Neural progenitor cell (in vitro differentiated cells): ENCODE data around the gene SLX4. TPM values are rescaled to one million over a fixed set of nuclear protein-coding genes. Genes with fewer than 3 reads are reported as not detected.

ENCODE experiments used
- DNase-seq: peaks from one replicate; pipeline ENCODE4 v3.0.0-alpha.2; 2016; ENCODE audit warnings: low spot score
- H2AFZ ChIP-seq: fragments of 200-600 bp; sonication (generic); replicated peaks from 2 replicates; pipeline ENCODE4 v1.6.1; 2016; ENCODE audit warnings: antibody characterized with exemption
- H3F3A ChIP-seq: fragments of 200-600 bp; sonication (generic); 2 replicates; pipeline ENCODE4 v1.6.1; 2016; ENCODE audit warnings: antibody characterized with exemption, low read depth
- H3K27ac ChIP-seq: fragments of 200-600 bp; sonication (generic); 2 replicates; pipeline ENCODE4 v1.5.1; 2016; ENCODE audit warnings: mild to moderate bottlenecking
- H3K27me3 ChIP-seq: fragments of 200-600 bp; sonication (generic); 2 replicates; pipeline ENCODE4 v1.6.1; 2016; ENCODE audit warnings: mild to moderate bottlenecking, moderate library complexity
- H3K36me3 ChIP-seq: fragments of 200-600 bp; sonication (generic); 2 replicates; pipeline ENCODE4 v1.5.1; 2016
- H3K4me1 ChIP-seq: fragments of 200-600 bp; sonication (generic); 2 replicates; pipeline ENCODE4 v1.6.1; 2016; ENCODE audit warnings: mixed run types
- H3K4me2 ChIP-seq: fragments of 200-600 bp; sonication (generic); 2 replicates; pipeline ENCODE4 v1.6.1; 2016
- H3K4me3 ChIP-seq: fragments of 200-600 bp; sonication (generic); 2 replicates; pipeline ENCODE4 v1.5.1; 2016
- H3K79me2 ChIP-seq: fragments of 200-600 bp; sonication (generic); 2 replicates; pipeline ENCODE4 v1.6.1; 2016; ENCODE audit warnings: low read depth
- H3K9ac ChIP-seq: fragments of 200-600 bp; sonication (generic); 2 replicates; pipeline ENCODE4 v1.6.1; 2016
- H3K9me3 ChIP-seq: fragments of 200-600 bp; sonication (generic); 2 replicates; pipeline ENCODE4 v1.5.1; 2016; ENCODE audit warnings: low read depth
- H4K20me1 ChIP-seq: fragments of 200-600 bp; sonication (generic); 2 replicates; pipeline ENCODE4 v1.6.1; 2016; ENCODE audit warnings: low read depth
- H3K27ac Mint-ChIP-seq: 3 replicates; pipeline ENCODE4 v1.8.0; 2021; ENCODE audit warnings: mixed read lengths
- H3K27me3 Mint-ChIP-seq: 2 replicates; pipeline ENCODE4 v1.8.0; 2022; ENCODE audit warnings: low read depth, mild to moderate bottlenecking, inconsistent platforms, moderate library complexity, mixed read lengths; ENCODE audit not compliant: insufficient read depth
- H3K36me3 Mint-ChIP-seq: 3 replicates; pipeline ENCODE4 v1.8.0; 2021; ENCODE audit warnings: mixed read lengths
- H3K4me1 Mint-ChIP-seq: 3 replicates; pipeline ENCODE4 v1.8.0; 2021; ENCODE audit warnings: mixed read lengths
- H3K4me3 Mint-ChIP-seq: 3 replicates; pipeline ENCODE4 v1.8.0; 2021; ENCODE audit warnings: mild to moderate bottlenecking, moderate library complexity, mixed read lengths
- H3K9me3 Mint-ChIP-seq: 3 replicates; pipeline ENCODE4 v1.8.0; 2020; ENCODE audit warnings: mixed read lengths
- EZH2 ChIP-seq: fragments of 200-600 bp; sonication (generic); IDR thresholded peaks from 2 replicates; pipeline ENCODE4 v1.6.1; 2017; ENCODE audit warnings: antibody characterized with exemption, mild to moderate bottlenecking, moderate library complexity
- EZH2phosphoT487 ChIP-seq: fragments of 200-600 bp; sonication (generic); IDR thresholded peaks from 2 replicates; pipeline ENCODE4 v1.6.1; 2017; ENCODE audit warnings: antibody characterized with exemption
- total RNA-seq: library from RNA; depleted of rRNA; stranded (reverse); fragments of >200 nt; gene quantifications from 2 replicates; pipeline ENCODE4 v1.2.3, GENCODE V29; 2015; ENCODE audit warnings: low replicate concordance
- TF ChIP-seq, protein P1 (sequence below): fragments of 200-600 bp; sonication (generic); IDR thresholded peaks from 2 replicates; pipeline ENCODE4 v1.5.1; 2017; ENCODE audit warnings: antibody characterized with exemption, mild to moderate bottlenecking

Gene SLX4
- total RNA-seq, 1 donor from 2014 or later = 7.7 TPM

DNA sequence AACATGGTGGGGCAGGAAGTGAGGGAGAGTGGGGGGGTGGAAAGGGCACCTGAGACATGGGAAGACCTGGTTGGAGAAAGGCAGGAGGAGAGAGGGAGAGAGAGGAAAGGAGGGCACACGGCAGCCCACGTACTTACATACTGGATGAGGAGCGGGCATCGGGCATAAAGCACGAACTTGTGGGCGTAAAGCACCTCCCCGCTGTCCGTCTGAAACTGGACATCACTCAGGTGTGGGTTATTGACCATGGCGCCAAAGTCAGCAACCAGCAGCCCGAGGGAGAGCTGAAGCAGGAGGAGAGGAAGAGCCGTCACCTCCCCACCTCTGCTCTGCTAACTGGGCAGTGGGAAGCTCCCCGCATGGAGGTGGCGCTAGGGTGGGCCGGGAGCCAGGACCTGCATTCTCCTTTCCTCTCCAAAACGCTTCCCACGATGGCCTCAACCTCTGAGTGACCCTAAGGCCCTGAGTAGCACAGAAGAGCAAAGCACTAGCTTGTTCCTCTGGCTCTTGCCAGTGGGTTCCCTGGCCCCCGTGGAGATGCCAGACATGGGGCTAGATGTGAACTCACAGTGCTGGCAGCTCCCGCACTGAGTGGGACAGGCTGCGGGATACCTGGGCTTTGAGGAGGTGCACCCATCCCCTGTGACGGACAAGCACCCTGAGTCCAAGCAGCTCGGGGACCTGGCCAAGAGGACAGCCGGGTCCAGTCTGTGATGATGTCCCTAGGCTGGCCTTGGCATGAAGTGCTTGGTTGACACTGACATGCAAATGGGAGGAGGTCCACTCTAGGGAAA lies 16.9 kb downstream of the SLX4 start:
- Mint-ChIP-seq H3K4me3 (no peak overlapping the region), H3K36me3 (peaks cover 24% of the 10 kb centered on the region), H3K27me3 (no peaks in the 10 kb centered on the region), H3K4me1 (no peaks in the 10 kb centered on the region), H3K9me3 (peaks cover under 1% of the 10 kb centered on the region), H3K27ac (no peak overlapping the region)
- TF ChIP-seq EZH2 (no peak), EZH2phosphoT487 (no peak)
- TF ChIP-seq, protein P1, sequence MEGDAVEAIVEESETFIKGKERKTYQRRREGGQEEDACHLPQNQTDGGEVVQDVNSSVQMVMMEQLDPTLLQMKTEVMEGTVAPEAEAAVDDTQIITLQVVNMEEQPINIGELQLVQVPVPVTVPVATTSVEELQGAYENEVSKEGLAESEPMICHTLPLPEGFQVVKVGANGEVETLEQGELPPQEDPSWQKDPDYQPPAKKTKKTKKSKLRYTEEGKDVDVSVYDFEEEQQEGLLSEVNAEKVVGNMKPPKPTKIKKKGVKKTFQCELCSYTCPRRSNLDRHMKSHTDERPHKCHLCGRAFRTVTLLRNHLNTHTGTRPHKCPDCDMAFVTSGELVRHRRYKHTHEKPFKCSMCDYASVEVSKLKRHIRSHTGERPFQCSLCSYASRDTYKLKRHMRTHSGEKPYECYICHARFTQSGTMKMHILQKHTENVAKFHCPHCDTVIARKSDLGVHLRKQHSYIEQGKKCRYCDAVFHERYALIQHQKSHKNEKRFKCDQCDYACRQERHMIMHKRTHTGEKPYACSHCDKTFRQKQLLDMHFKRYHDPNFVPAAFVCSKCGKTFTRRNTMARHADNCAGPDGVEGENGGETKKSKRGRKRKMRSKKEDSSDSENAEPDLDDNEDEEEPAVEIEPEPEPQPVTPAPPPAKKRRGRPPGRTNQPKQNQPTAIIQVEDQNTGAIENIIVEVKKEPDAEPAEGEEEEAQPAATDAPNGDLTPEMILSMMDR = no peak
- Histone ChIP-seq H3K9ac (no peak overlapping the region), H3K9me3 (no peaks in the 10 kb centered on the region), H2AFZ (no peak overlapping the region), H3K36me3 (no peaks in the 10 kb centered on the region), H3F3A (no peaks in the 10 kb centered on the region), H3K27ac (no peak overlapping the region), H3K4me1 (no peaks in the 10 kb centered on the region), H3K4me3 (no peak overlapping the region), H3K79me2 (no peaks in the 10 kb centered on the region), H3K27me3 (no peaks in the 10 kb centered on the region), H4K20me1 (no peaks in the 10 kb centered on the region), H3K4me2 (no peak overlapping the region)
- no peak for DNase-seq

- Histone ChIP-seq H3K9ac (no peak overlapping the region), H3K36me3 (no peaks in the 10 kb centered on the region), H3K9me3 (no peaks in the 10 kb centered on the region), H3K4me3 (no peak overlapping the region), H4K20me1 (no peaks in the 10 kb centered on the region), H3K4me2 (no peak overlapping the region), H3K4me1 (no peaks in the 10 kb centered on the region), H3K27ac (no peak overlapping the region), H3K27me3 (no peaks in the 10 kb centered on the region), H2AFZ (no peak overlapping the region), H3K79me2 (no peaks in the 10 kb centered on the region), H3F3A (no peaks in the 10 kb centered on the region)
- Mint-ChIP-seq H3K4me1 (no peaks in the 10 kb centered on the region), H3K27ac (peak overlapping the region; percentile 17), H3K4me3 (no peak overlapping the region), H3K9me3 (no peaks in the 10 kb centered on the region), H3K36me3 (peaks cover 15% of the 10 kb centered on the region), H3K27me3 (no peaks in the 10 kb centered on the region)
- no peak for TF ChIP-seq EZH2
- TF ChIP-seq, protein P1 = no peak
- TF ChIP-seq EZH2phosphoT487 = no peak
- no peak for DNase-seq
These were observed 18.8 kb downstream of the SLX4 start for GRCh38 chr16:3592559-3592958.

- H3K36me3 ChIP-seq = no peaks in the 10 kb centered on the region
- Mint-ChIP-seq H3K27me3 (no peaks in the 10 kb centered on the region), H3K36me3 (peaks cover 15% of the 10 kb centered on the region), H3K4me1 (no peaks in the 10 kb centered on the region), H3K9me3 (no peaks in the 10 kb centered on the region), H3K27ac (no peak overlapping the region), H3K4me3 (no peak overlapping the region)
- H3K27me3 ChIP-seq = no peaks in the 10 kb centered on the region
- no peak overlapping the region for H3K9ac ChIP-seq
- H4K20me1 ChIP-seq = no peaks in the 10 kb centered on the region
- H3K27ac ChIP-seq = no peak overlapping the region
- H3K79me2 ChIP-seq = no peaks in the 10 kb centered on the region
- no peak for DNase-seq
- H3K4me3 ChIP-seq = no peak overlapping the region
- no peak overlapping the region for H3K4me2 ChIP-seq
- H3K9me3 ChIP-seq = no peaks in the 10 kb centered on the region
- H2AFZ ChIP-seq = no peak overlapping the region
- H3K4me1 ChIP-seq = no peaks in the 10 kb centered on the region
- TF ChIP-seq EZH2 (no peak), EZH2phosphoT487 (no peak)
- TF ChIP-seq, protein P1 = no peak
- H3F3A ChIP-seq = no peaks in the 10 kb centered on the region
These were observed 19.4 kb downstream of the SLX4 start for GRCh38 chr16:3591991-3592390.
